GM19099 (cell line): ENCODE data around the gene CCL18.

ENCODE experiments used
- POLR2A ChIP-seq: IDR thresholded peaks from 3 replicates; pipeline ENCODE4 v1.6.1; 2011; ENCODE audit warnings: low read depth; ENCODE audit not compliant: insufficient read length; ENCODE audit errors: extremely low read depth

The CCL18 gene

GRCh38 chr17:36089888-36090836 lies 26.1 kb downstream of the CCL18 start, which contains the start of gene CCL3:
TSS of gene CCL3 (minus strand) at chr17:36090143. CDS start at chr17:36090058, 85 bp downstream.
- peak; percentile 91 for TF ChIP-seq POLR2A

GRCh38 chr17:36092230-36092629 lies 28.2 kb downstream of the CCL18 start:
- TF ChIP-seq POLR2A = no peak

GRCh38 chr17:36094232-36094631 lies 30.2 kb downstream of the CCL18 start:
- no peak for TF ChIP-seq POLR2A

GRCh38 chr17:36094746-36095145 lies 30.7 kb downstream of the CCL18 start:
- TF ChIP-seq POLR2A = no peak

GRCh38 chr17:36095992-36096391 lies 31.9 kb downstream of the CCL18 start:
- no peak for TF ChIP-seq POLR2A

DNA sequence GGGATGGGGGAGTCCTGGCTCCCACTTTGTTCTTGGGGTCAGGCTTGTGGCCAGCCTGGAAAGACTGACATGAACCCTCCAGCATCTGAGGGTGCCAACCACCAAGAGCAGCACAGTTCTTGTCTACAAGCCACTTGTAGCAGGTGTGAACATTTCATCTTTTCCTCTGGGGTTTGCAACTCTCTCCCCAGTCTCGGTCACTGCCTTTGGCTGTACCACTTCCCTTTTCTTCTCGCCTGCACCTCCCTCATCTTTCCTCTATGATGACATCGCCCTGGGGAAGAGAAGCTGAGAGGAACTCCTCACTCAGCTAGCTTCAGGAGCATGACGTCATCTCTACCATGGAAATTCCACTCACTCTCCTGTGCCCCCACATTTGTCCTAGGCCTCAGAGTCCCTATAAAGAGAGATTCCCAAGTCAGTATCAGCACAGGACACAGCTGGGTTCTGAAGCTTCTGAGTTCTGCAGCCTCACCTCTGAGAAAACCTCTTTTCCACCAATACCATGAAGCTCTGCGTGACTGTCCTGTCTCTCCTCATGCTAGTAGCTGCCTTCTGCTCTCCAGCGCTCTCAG lies 39.4 kb downstream of the CCL18 start, which contains the start of gene CCL4:
Gene CCL4, plus strand, starts transcription at position 427 of the 575 bp plus-strand sequence. Its CDS starts 79 bp downstream, at position 506.
- peak; percentile 17 for TF ChIP-seq POLR2A

DNA sequence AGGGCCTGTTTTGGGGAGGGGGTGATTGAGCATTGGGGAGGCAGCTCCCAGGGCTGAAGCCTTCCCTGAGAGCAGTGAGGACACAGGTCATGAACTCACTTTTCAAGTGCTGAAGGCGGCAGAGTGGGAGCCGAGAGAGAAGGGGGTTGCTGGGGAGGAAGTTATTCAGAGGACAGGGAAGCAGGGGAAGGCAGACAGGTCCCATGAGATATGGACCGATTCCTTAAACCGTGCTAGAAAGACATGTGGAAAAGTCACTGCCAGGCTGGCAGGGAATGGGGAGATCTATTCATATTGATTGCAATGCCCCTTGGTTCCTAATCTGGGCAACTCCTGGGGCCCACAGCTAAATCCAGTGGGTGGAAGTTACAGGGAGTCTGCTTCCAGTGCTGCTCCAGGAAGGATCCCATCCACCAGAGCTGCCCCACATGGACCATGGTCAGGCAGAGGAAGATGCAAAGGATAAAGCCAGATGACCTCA lies 40.7 kb downstream of the CCL18 start:
- TF ChIP-seq POLR2A = no peak

DNA sequence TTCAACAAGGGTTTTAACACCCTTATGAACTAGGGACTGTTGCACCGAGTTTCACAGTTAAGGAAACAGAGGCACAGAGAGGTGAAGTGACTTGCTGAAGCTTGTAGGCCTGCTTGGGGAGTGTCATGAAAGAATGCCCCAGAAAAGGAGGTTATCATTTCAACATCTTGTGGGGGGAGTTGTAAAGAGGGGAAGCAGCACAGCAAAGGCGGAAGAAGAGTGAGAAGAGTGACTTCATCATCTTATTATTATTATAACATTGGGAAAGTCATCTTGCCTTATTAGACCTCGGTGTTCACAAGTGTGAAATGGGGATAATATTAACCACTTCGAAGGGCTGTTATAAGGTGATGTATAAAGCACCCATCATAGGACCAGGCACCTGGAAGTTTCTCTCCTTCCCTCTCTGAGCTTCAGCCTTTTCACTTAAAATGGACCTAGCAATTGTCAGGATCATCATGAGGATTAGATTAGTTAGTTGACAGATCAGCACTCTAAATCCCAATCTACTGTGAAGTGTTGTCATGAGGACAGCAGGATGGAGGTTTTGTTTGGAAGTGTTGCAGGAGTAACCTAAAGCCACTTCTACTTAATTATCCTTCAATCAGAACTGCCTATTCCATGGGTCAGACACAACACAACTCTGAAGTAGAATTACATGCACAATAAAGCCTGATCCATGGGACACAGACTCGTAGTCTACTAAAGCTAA lies 41.9 kb downstream of the CCL18 start:
- TF ChIP-seq POLR2A = no peak

- no peak for TF ChIP-seq POLR2A
Measured at GRCh38 chr17:36106493-36106835, 42.4 kb downstream of the CCL18 start.

DNA sequence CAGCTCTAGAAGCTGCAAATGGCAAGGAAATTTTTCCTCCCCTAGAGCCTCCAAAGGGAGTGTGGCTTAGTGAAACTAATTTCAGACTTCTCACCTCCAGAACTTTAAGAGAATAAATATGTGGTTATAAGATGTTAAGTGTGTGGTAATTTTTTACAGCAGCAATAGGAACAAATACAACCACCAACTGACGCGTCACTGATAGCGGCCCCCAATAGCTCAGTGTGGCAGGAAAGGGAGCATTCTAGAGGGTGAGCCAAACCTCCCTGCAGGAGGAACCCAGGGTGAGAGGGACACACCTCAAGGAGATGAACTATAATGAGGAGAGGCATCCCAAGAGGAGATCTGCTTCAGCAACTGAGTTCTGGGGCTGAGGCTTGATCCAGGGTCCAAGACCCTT lies 43.6 kb downstream of the CCL18 start:
- TF ChIP-seq POLR2A = no peak

GRCh38 chr17:36111068-36111490 lies 47.0 kb downstream of the CCL18 start:
- TF ChIP-seq POLR2A = no peak

DNA sequence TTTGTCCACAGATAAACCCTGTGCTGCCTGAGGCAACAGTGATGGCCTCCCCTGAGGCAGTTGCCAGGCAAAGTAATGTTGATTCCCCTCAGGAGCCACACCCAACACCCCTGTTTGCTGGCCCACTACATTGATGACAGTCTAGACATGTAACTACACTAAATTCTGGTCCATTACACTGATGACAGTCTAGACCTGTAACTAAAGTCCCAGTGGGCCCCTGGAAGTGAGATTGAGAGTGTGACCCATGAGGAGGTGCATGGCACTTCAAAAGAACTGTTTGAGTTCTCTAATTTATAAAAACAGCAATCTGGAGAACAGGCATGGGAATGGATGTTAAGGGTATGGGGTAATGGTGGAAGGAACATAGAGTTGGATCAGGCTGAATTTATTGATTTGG lies 48.5 kb downstream of the CCL18 start:
- TF ChIP-seq POLR2A = no peak

DNA sequence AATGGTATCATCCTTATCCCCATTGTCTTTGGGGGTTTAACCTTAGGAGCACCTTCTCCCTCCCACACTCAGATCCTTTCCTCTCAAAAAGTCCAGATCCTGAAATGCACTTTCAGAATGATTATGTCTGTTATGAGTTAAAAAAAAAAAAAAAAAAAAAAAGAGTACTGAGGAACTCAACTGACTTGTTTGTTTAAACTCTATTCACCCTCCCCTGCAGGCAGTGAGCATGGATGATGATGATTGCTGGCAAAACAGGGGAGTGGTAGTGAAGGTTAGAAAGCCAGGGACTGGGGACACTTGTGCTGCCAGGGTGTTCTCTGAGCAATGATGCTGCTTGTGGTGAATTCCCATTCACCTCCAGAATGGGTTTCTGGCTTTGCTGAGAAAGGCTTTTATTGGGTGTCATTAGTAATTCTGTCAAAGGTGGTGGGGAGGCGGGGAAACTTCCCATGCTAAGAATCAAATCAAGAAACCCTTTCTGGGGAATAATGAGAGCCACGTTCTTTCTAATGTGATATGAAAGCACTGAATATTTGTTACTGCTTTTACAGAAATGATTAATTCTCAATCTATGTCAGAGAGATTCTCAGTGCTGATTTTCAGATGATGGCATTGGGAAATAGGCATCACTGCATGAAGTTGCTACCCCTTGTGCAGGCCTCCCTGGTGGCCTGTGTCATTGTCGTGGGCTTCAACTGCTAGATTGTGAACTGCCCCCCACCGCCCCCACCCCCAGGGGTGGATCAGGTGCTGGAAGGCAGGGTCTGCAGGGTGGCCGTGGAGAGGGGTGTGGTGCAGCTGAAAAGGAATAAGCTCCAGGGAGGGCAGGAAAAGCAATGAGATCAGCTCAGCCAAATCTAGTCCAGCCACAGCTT lies 53.7 kb downstream of the CCL18 start:
- TF ChIP-seq POLR2A = no peak
